Mesenchymal stem cell (in vitro differentiated cells and primary cell): Measurements from ENCODE around the gene PRPF19.

Source experiments
- DNase-seq: peaks from one replicate; pipeline ENCODE4 v3.0.0-alpha.2; 2013
- H2AFZ ChIP-seq: one replicate; pipeline ENCODE4 v1.6.1; 2013; ENCODE audit warnings: low read depth, mild to moderate bottlenecking, control low read depth, inconsistent platforms, low read length, moderate library complexity
- H2AK5ac ChIP-seq: 2 replicates; pipeline ENCODE4 v1.6.1; 2013; ENCODE audit warnings: low read length, moderate library complexity, mild to moderate bottlenecking, inconsistent platforms; ENCODE audit not compliant: severe bottlenecking
- H2BK120ac ChIP-seq: one replicate; pipeline ENCODE4 v1.6.1; 2013; ENCODE audit warnings: low read depth, mild to moderate bottlenecking, inconsistent platforms, low read length, moderate library complexity
- H2BK12ac ChIP-seq, 2 experiments: one replicate each; pipeline ENCODE4 v1.6.1; 2013; ENCODE audit warnings: inconsistent platforms in 2 of 2, low read length in 2 of 2, mild to moderate bottlenecking in 2 of 2, moderate library complexity in 2 of 2, control low read depth in 1 of 2
- H2BK15ac ChIP-seq: one replicate; pipeline ENCODE4 v1.6.1; 2013; ENCODE audit warnings: mild to moderate bottlenecking, low read depth, inconsistent platforms; ENCODE audit not compliant: poor library complexity, severe bottlenecking
- H2BK5ac ChIP-seq: 2 replicates; pipeline ENCODE4 v1.6.1; 2013; ENCODE audit warnings: low read depth, mild to moderate bottlenecking, low read length, control low read depth, inconsistent platforms; ENCODE audit not compliant: poor library complexity, severe bottlenecking
- H3K14ac ChIP-seq, 2 experiments: one replicate each; pipeline ENCODE4 v1.6.1; 2013; ENCODE audit warnings: inconsistent platforms in 2 of 2, low read length in 2 of 2, control low read depth in 1 of 2, mild to moderate bottlenecking in 1 of 2, moderate library complexity in 1 of 2
- H3K18ac ChIP-seq, 2 experiments: one replicate each; pipeline ENCODE4 v1.6.1; 2013; ENCODE audit warnings: inconsistent platforms in 2 of 2, low read length in 2 of 2, control low read depth in 1 of 2, low read depth in 1 of 2, mild to moderate bottlenecking in 1 of 2
- H3K23ac ChIP-seq, 2 experiments: one replicate each; pipeline ENCODE4 v1.6.1; 2013; ENCODE audit warnings: inconsistent platforms in 2 of 2, low read length in 2 of 2, mild to moderate bottlenecking in 2 of 2, moderate library complexity in 2 of 2, control low read depth in 1 of 2
- H3K27ac ChIP-seq: 2 replicates; pipeline ENCODE4 v1.5.1; 2013; ENCODE audit warnings: mild to moderate bottlenecking, moderate library complexity, low read length, control low read depth, inconsistent platforms; ENCODE audit not compliant: poor library complexity, severe bottlenecking
- H3K27me3 ChIP-seq, 2 experiments: 2 replicates each; pipeline versions ENCODE4 v1.6.1 to v1.7.0; 2013; ENCODE audit warnings: low read length in 2 of 2, mild to moderate bottlenecking in 2 of 2, moderate library complexity in 2 of 2, control low read depth in 1 of 2, inconsistent platforms in 1 of 2; ENCODE audit not compliant: control insufficient read depth in 1 of 2, insufficient read depth in 1 of 2
- H3K36me3 ChIP-seq, 2 experiments: 2 replicates each; pipeline versions ENCODE4 v1.6.1 to v1.7.0; 2013; ENCODE audit warnings: low read length in 2 of 2, control low read depth in 1 of 2, inconsistent platforms in 1 of 2, low read depth in 1 of 2, mild to moderate bottlenecking in 1 of 2; ENCODE audit not compliant: insufficient read depth in 2 of 2, control insufficient read depth in 1 of 2
- H3K4ac ChIP-seq, 2 experiments: one replicate each; pipeline ENCODE4 v1.6.1; 2013; ENCODE audit warnings: inconsistent platforms in 2 of 2, low read length in 2 of 2, mild to moderate bottlenecking in 2 of 2, moderate library complexity in 2 of 2, control low read depth in 1 of 2, low read depth in 1 of 2
- H3K4me1 ChIP-seq: 2 replicates; pipeline ENCODE4 v1.6.1; 2013; ENCODE audit warnings: low read depth, low read length, control low read depth; ENCODE audit not compliant: control insufficient read depth, insufficient read depth
- H3K4me2 ChIP-seq: 2 replicates; pipeline ENCODE4 v1.6.1; 2013; ENCODE audit warnings: low read length, mild to moderate bottlenecking, inconsistent platforms; ENCODE audit not compliant: poor library complexity, severe bottlenecking
- H3K4me3 ChIP-seq, 2 experiments: 2 replicates each; pipeline versions ENCODE4 v1.5.1 to v1.7.0; 2013; ENCODE audit warnings: low read length in 2 of 2, mild to moderate bottlenecking in 2 of 2, control low read depth in 1 of 2, low read depth in 1 of 2; ENCODE audit not compliant: insufficient read depth in 1 of 2
- H3K79me1 ChIP-seq: replicated peaks from 2 replicates; pipeline ENCODE4 v1.6.1; 2013; ENCODE audit warnings: mild to moderate bottlenecking, control low read depth, low read length, inconsistent platforms; ENCODE audit not compliant: poor library complexity, severe bottlenecking
- H3K9ac ChIP-seq: 2 replicates; pipeline ENCODE4 v1.7.0; 2013; ENCODE audit warnings: mild to moderate bottlenecking, low read length, moderate library complexity
- H3K9me3 ChIP-seq: 2 replicates; pipeline ENCODE4 v1.7.0; 2013; ENCODE audit warnings: mild to moderate bottlenecking, low read length; ENCODE audit not compliant: control insufficient read depth
- H4K8ac ChIP-seq: one replicate; pipeline ENCODE4 v1.6.1; 2013; ENCODE audit warnings: inconsistent platforms, mild to moderate bottlenecking, low read length, moderate library complexity
- H4K91ac ChIP-seq: one replicate; pipeline ENCODE4 v1.6.1; 2013; ENCODE audit warnings: mild to moderate bottlenecking, low read length, inconsistent platforms
- WGBS: methylation state at CpG from one replicate; pipeline ENCODE4 v1.1.7; 2013; ENCODE audit warnings: mixed read lengths; 5-methylcytosine and 5-hydroxymethylcytosine counted together

The PRPF19 gene

DNA sequence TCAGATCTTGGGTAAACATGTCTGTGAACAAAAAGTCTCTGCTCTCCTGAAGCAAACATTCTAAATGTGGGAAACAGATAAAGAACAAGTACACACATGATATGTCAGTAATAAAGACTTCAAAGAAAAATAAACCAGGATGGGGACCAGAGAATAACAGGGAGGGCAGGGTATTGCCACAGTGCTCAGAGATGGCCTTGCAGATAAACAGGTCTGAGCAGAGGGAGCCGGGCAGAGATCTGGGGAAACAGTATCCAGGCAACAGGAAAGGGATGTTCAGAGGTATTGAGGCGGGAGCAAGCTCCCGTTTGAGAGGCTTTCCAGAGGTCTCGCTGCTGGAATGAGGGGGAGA, 61.5 kb downstream of the PRPF19 start:
- Histone ChIP-seq H2BK12ac (no peak overlapping the region), H2BK120ac (no peak overlapping the region), H3K9ac (peak overlapping the region; percentile 23), H2AK5ac (no peak overlapping the region), H3K27ac (no peak overlapping the region), H3K9me3 (no peaks in the 10 kb centered on the region), H3K36me3 (peaks cover 23 to 33% of the 10 kb centered on the region in 2 experiments), H3K27me3 (no peaks in the 10 kb centered on the region), H3K4me2 (peak overlapping the region; percentile 96), H3K4me1 (peaks cover 36% of the 10 kb centered on the region), H2BK5ac (no peak overlapping the region), H2BK15ac (no peak overlapping the region), H2AFZ (no peak overlapping the region), H3K4me3 (peak overlapping the region in 1 of 2 experiments; percentile 93), H3K18ac (no peak overlapping the region), H3K23ac (no peak overlapping the region), H4K8ac (no peak overlapping the region), H3K14ac (no peak overlapping the region), H3K4ac (no peak overlapping the region), H3K79me1 (peaks cover 28% of the 10 kb centered on the region), H4K91ac (no peak overlapping the region)
- 77% methylated on average over 4 of the region's 4 CpGs for WGBS
- no peak for DNase-seq

DNA sequence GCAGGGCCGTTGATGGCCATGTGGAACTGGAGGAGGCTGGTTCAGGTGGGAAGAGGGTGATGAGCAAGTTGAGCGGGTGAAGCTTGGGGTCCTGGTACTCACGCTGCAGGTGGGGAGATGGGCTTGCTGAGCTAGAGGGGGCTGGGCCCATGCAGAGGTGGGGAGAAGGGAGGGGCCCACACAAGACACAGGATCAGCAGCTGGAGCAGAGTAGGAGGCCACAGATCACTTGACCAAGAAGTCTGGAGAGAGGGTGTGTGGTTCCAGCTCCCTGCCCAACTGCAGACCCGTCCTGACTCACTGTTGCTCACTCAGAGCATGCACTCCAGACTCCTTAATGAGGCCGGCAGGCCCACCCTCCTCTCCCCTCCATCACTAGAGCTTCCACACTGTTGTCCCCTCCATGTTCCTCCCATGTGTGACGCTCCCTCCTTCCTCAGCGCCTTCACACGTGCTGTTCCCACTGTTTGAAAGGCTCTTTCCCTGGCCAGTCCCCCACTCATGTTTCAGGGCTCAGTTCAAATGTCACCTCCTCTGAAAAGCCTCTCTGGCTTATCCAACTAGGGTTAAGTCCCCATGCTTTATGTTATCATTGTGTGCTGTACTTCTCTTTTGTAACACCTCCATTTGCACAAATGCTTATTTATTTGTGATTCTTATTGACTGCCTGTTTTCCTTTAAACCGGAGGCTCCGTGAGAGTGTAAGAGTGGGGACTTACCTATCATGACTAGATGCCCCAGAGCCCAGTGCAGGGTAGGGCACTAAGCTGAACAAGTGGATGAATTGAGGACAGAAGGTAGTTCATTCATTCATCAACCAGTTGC, 62.1 kb downstream of the PRPF19 start:
- H2BK5ac ChIP-seq, result no peak overlapping the region
- peak overlapping the region; percentile 96 for H3K4me2 ChIP-seq
- no peak overlapping the region for H3K14ac ChIP-seq
- H3K23ac ChIP-seq, result peak overlapping the region in 1 of 2 experiments; percentile 41
- H2BK120ac ChIP-seq, result no peak overlapping the region
- H4K91ac ChIP-seq, result no peak overlapping the region
- peak overlapping the region; percentile 94 for H3K9ac ChIP-seq
- peak overlapping the region; percentile 41 to 93 for H3K4me3 ChIP-seq
- H2AFZ ChIP-seq, result no peak overlapping the region
- no peak overlapping the region for H3K27ac ChIP-seq
- peaks cover 18 to 27% of the 10 kb centered on the region in 2 experiments for H3K36me3 ChIP-seq
- peaks cover 36% of the 10 kb centered on the region for H3K4me1 ChIP-seq
- no peaks in the 10 kb centered on the region for H3K9me3 ChIP-seq
- no peak overlapping the region for H4K8ac ChIP-seq
- peaks cover 28% of the 10 kb centered on the region for H3K79me1 ChIP-seq
- 65% methylated on average over 10 of the region's 10 CpGs for WGBS
- H2BK12ac ChIP-seq, result no peak overlapping the region
- H2AK5ac ChIP-seq, result no peak overlapping the region
- H3K18ac ChIP-seq, result no peak overlapping the region
- H3K27me3 ChIP-seq, result no peaks in the 10 kb centered on the region
- no peak overlapping the region for H2BK15ac ChIP-seq
- DNase-seq, result peak; percentile 41
- H3K4ac ChIP-seq, result no peak overlapping the region

DNA sequence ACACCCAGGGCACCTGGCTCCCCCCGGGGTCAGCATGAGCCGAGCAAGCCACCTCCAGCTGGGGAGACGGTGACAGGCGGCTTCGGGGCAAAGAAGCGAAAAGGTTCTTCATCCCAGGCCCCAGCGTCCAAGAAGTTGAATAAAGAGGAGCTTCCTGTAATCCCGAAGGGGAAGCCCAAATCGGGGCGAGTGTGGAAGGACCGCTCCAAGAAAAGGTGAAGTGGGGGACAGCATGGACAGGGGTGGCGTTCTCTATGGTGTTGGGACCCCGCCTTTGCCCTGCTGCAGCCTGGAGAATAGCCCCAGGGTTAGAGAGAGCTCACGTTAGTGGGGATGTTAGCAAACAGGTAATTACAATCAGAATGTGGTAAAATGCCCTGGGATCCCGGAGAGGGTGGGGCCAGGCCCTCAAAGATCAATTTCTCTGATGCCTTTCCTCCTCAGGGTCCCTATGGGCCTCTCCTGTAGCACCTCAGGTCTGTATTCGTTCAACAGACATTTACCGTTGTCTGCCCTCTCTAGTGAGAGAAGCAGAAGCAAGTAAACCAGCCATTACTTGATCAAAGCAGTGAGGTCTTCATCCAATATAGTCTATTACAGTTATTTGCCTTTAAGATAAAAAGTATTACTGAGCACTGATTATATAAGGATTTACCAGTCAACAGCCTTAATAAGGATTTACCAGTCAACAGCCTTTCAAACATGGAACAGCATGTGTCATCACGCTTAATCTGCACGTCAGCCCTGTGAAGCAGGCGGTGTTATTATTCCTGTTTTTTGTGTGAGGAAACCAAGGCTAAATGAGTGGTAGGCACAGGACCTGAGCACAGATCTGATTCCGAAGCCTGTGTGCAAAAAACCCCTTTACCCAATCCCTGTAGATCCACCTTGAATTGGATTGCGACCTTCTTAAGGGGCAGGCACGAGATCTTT, 63.5 kb downstream of the PRPF19 start:
- 19% methylated on average over 23 of the region's 23 CpGs for WGBS
- Histone ChIP-seq H3K27me3 (no peaks in the 10 kb centered on the region), H3K9ac (peak overlapping the region; percentile 94)

More for the DNA sequence above, 63.5 kb downstream of the PRPF19 start:
- Histone ChIP-seq H3K36me3 (peaks cover 4 to 14% of the 10 kb centered on the region in 2 experiments), H3K27ac (no peak overlapping the region), H3K4me1 (peaks cover 42% of the 10 kb centered on the region), H3K4me3 (peak overlapping the region; percentile 85 to 93), H4K91ac (no peak overlapping the region), H2BK5ac (no peak overlapping the region), H2BK12ac (no peak overlapping the region), H3K14ac (no peak overlapping the region), H2AK5ac (no peak overlapping the region), H3K18ac (no peak overlapping the region), H3K79me1 (peaks cover 19% of the 10 kb centered on the region), H2BK120ac (no peak overlapping the region), H2BK15ac (no peak overlapping the region), H3K23ac (no peak overlapping the region), H2AFZ (no peak overlapping the region), H3K4me2 (peak overlapping the region; percentile 96), H3K9me3 (no peaks in the 10 kb centered on the region), H4K8ac (no peak overlapping the region), H3K4ac (peak overlapping the region in 1 of 2 experiments; percentile 26)
- DNase-seq, result no peak
